OCI-M1 (cell line): ENCODE data around the gene PPP4R3B.
"Not testable (repeated sequence)": the region's sequence is repeated elsewhere in the genome, so short reads cannot be mapped to it uniquely, and the experiment has no call there.

ENCODE experiments used
- DNase-seq: peaks from one replicate; lab custom pipeline; 2025; lab: John Stamatoyannopoulos, UW

Gene PPP4R3B

DNA sequence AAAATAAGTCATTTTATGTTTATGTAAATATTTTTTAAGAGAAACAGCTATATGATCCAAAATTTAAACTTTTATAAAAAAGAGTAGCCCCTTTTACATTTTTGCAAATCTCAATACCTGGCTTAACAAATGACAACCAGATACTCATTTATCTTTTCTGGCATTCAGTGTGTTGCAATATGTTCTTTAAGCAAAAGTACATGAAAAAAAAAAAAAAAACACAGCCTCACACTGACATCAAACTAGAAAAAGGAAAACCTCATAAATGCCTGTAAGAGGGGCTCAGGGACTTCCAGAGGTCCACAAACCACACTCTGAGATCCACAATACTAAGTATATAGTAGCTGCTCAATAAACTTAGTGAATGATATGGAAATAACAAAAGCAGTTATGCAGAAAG is 21.9 kb downstream of the PPP4R3B start:
- no peak for DNase-seq

DNA sequence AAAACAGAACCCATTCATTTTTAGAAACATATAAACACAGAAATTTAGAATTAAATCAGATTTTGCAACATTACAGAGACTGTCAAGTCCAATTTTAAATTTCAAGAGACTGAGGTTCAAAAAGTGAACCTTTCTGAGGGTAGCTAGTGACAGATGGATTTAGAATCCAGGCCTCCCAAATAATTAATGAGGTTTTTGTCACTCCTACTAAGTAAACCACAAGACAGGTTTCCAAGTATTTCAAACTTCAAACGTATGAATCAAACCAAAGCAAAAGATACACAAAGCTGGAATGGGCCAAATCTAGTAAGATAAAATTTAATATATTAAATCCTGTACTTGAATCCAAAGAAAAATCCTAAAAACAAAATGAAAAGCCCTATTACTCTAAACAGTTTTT is 25.3 kb downstream of the PPP4R3B start:
- no peak for DNase-seq

GRCh38 chr2:55590810-55591440 is 26.5 kb downstream of the PPP4R3B start:
- no peak for DNase-seq

- DNase-seq, result no peak
Measured at GRCh38 chr2:55585451-55586080, 31.9 kb downstream of the PPP4R3B start.

DNA sequence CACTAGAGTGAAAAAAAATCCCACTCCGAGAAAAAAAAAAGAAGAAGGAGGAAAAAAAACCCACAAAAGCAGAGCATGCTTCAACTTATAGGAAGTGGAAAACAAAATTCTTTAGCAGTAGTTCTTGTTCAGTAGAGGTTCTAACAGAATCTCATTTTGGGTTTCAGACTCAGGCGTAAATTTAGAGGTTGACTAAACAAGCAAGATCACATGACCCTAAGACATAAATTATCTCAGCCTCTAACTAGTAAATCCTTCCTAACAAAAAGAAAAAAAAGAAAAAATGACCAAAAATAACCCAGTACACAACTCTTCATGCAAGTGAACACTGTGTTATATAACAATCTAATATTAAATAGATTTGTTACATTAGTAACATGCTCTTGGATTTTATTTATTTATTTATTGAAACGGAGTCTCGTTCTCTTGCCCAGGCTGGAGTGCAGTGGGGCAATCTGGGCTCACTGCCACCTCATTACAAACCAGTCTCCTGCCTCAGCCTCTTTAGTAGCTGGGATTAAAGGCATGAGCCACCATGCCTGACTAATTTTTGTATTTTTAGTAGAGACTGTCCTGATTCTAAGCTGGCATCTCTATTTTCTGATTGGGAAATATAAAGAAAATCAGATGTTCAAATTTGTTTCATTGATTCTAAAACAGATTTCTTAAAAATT is 35.4 kb downstream of the PPP4R3B start:
- no peak for DNase-seq

DNA sequence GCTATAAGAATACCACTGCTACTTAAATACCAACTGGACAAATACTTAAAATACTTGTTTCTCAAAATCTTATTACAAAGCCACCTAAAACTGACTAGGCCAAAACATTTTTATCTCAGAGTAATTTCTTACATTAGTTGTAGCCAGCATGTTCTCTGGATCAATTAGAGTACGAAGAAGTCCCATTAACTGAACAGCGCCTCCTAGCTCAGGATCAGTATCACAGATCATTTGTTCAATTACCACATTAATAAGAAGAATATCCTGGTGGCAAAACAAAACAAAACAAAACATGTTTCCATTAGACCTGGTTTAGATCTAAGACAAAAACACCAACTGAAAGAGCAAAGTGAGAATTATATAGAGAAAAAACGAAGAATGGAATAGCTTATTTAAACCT is 36.0 kb downstream of the PPP4R3B start:
- DNase-seq, result no peak

DNA sequence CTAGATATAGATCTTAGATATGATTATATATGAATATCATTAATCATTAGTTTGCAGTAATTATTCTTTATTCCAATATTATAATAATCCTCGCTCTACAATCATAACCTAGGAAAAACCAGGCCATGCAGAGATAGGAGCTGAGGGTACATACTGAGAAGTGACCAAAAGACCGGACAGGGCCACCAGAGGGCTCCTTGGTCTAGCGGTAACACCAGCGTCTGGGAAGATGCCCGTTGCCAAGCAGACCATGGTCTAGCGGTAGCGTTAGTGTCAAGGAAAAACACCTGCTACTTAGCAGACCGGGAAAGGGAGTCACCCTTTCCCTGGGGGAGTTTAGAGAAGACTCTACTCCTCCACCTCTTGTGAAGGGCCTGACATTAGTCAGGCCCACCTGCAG is 48.4 kb downstream of the PPP4R3B start:
- not testable (repeated sequence) for DNase-seq

DNA sequence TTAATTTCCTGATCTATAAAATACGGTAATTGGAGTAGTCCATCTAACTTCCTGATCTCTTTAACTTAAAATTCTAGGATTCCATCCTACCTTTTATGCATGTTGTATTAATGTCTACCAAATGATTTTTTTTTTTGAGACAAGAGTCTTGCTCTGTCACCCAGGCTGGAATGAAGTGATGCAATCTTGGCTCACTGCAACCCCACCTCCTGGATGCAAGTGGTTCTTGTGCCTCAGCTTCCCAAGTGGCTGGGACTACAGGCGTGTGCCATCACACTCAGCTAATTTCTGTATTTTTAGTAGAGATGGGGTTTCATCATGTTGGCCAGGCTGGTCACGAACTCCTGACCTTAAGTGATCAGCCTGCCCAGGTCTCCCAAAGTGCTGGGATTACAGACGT is 50.1 kb downstream of the PPP4R3B start:
- no peak for DNase-seq

- no peak for DNase-seq
Measured at GRCh38 chr2:55565613-55566012, 51.8 kb downstream of the PPP4R3B start.

- no peak for DNase-seq
Measured at GRCh38 chr2:55560855-55561254, 56.6 kb downstream of the PPP4R3B start.

DNA sequence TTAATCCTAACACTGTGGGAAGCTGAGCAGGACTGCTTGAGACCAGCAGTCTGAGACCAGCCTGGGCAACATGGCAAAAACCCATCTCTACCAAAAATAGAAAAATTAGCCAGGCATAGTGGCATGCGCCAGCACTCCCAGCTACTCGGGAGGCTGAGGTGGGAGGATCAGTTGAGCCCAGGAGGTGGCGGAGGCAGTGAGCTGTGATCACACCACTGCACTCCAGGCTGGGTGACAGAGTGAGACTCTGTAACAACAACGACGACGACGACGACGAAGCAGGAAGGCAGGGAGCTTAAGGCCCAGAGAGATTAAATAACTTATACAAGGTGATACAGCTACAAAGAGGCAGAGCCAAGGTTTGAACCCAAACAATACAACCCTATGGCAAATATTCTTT is 60.6 kb downstream of the PPP4R3B start:
- no peak for DNase-seq

DNA sequence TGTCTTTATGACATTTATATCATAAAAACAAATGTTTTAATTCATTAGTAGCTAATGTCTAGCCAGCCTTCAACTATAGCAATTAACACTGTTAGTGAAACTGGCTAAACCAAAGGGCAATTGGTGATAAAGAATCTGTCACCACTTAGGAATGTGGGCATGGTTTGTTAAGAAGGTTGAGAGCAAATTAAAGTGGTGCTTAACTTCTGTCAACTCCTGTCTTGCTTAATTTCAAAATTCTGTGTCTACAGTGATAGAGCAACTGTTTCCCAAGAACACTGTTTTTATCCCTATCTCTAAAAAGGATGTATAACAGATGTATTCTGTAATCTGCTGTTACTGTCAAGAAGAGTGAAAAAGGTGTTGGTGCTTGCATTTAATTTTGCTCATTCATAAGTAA is 61.4 kb downstream of the PPP4R3B start:
- DNase-seq, result no peak

GRCh38 chr2:55553321-55553720 is 64.1 kb downstream of the PPP4R3B start:
- DNase-seq, result no peak

DNA sequence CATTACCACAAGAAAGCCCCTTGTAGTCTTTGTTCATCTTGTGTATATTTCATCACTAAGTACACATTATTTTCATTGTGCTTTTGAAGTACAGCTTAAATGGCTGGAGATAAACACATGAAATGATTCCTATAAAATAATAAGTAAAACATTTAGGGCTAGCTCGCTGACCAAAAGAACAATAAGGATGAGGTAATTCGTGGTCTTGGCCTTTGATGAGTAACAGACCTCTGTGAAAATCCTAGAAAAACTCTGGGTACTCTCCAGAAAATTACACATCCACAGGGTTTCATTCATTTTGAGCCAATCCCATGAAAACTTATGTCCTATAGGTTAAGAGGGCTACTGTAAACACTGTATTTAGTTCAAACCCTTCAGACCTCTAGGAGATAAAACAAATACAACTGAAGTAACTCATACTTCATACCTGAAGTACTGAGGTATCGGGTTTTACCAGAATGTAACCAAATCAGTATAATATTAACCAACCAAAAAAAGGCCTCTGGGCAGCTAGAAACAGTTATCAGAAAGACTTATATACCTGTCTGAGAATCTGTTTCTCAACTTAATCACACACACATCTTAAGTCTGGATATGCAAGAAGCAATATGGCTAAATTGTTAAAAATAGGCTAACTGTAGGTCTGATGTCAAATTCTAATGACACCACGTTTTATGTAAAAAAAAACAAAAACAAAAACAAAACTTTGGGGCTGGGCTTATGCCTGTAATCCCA is 66.9 kb downstream of the PPP4R3B start:
- no peak for DNase-seq

DNA sequence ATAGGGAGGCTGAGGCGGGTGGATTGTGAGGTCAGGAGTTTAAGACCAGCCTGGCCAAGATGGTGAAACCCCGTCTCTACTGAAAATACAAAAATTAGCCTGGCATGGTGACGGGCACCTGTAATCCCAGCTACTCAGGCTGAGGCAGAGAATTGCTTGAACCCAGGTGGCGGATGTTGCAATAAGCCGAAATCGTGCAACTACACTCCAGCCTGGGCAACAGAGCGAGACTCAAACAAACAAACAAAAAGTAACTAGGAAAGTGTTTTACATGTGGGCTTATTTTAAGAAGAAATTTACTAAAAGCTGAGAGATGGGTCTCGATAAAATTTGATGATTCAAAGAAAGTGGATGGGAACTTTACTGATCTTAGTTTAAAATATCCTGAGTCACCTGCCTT is 69.7 kb downstream of the PPP4R3B start:
- DNase-seq, result not testable (repeated sequence)

DNA sequence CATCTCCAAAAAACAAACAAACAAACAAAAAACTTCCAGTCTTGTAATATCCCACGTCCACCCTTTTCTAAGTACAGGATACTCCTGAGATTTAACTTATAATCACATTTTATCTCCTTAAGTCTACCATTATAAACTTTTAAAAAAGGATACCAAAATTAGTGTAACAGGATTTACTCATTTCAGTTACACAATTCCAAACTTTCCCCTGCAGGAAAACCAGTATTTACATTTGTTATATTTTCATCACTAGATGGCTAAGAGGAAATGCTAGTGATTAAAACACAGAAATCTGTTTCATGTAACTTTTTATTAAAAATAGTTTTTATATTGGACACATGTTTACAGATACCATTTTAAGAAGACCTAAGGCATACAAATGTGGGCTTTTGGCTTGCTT is 70.4 kb downstream of the PPP4R3B start:
- no peak for DNase-seq

DNA sequence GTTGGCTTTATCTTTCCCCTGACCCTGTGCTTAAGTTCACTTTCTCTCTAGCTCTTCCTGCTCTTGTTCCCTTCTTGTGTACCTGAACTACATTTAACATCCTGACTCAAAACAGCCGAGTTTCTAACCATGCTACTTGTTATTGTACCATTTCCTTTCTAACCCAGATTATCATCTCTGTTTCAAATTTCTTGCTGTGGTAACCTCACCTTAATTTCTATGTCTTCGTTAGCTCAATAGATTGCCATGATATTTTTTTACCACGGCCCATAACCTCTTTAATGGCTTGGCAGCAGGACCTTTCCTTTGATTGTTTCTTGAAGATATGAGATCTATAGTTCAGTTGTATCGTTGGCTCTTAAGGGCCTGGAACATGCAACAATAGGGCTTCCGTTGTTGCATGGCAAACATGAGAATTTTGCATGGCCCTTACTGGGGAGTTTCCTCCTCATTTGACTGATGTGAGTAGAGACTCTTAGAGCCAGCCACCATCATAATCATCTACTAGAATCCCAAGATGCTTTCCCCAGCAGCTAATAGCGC is 86.8 kb downstream of the PPP4R3B start:
- DNase-seq, result no peak

DNA sequence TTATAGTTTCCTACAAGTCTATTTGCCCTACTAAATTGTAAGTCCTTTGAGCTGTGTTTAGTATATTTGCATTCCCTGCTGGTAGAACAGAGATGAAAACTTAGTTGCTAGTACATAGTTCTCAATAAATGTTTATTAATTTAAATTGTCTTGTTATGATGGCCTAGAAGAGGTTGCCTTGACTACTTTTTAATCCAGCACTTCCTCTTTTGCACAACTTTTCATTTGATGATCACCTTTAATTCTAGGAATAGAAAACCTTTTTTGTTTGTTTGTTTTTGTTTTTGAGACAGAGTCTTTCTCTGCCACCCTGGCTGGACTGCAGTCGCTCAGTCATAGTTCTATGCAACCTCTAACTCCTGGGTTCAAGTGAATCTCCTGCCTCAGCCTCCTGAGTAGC is 91.2 kb downstream of the PPP4R3B start:
- DNase-seq, result no peak

DNA sequence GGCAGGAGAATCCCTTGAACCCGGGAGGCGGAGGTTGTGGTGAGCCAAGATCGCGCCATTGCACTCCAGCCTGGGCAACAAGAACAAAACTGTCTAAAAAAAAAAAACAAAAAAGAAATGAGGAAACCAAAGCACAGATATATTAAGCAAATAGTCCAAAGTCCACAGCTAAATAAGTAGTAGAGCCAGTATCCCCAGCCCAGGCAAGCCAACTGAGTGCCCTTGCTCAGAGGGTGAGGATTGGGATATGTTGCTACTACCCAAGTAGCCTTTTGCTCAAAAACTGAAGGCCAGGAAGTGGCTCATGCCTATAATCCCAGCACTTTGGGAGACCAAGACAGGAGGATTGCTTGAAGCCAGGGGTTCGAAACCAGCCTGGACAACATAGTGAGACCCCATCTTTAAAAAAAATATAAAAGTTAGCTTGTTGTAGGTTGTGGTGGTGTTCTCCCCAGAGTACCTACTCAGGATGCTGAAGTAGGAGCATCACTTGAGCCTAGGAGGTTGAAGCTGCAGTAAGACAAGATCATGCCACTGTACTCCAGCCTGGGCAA is 92.5 kb downstream of the PPP4R3B start:
- no peak for DNase-seq

DNA sequence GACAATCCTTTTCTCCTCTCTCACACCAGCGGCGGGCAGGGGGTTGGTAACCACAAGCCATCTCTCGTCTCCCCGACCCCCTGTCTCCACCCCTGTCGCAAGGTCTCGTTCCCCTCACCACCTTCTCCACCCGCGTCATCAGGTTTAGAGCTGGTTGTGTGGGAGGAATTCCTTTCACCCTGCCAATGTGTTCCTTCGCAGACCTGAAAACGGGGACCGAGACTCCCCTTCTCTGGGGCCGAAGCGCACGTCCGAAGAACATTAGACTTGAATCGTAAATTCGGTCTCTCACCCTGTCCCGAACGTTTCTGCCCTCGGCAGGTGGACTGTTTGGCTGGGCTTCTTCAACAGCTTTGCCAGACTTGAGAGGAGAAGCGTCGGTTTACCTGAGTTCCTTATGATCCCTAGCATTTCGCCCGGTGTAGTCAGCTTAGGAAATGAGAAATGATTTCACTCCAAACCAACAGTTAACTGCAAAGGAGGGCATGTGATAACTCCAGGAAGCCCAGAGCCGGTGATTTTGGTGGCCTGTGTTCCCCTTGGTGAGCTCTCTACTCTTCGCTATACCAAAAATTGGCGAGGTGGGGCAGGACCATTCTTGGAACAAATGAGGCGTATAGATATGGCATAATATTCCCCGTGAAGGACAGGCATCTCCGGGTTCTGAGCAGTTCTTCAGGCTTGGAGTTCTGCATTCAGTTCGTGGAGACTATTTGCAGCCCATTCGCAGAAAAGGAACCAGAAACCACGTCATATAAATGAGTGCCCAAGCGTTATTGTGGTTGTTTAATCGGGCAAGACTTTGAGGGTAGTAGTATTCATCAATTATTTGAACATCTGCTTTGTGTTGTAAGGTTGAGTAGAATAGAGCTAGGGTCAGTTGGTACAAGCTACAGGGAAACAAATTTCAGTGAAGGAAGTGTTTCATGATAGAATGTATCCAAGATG is 97.2 kb downstream of the PPP4R3B start:
- peak; percentile 66 for DNase-seq

- DNase-seq, result peak; percentile 77
Measured at GRCh38 chr2:55518841-55519165, 98.6 kb downstream of the PPP4R3B start.
